ENCODE data around the gene UBE2O. TPM values are rescaled to one million over a fixed set of nuclear protein-coding genes. Genes with fewer than 3 reads are reported as not detected.

The UBE2O gene
- total RNA-seq, 1 experiment from 2014 or later, result 57.4 TPM

DNA sequence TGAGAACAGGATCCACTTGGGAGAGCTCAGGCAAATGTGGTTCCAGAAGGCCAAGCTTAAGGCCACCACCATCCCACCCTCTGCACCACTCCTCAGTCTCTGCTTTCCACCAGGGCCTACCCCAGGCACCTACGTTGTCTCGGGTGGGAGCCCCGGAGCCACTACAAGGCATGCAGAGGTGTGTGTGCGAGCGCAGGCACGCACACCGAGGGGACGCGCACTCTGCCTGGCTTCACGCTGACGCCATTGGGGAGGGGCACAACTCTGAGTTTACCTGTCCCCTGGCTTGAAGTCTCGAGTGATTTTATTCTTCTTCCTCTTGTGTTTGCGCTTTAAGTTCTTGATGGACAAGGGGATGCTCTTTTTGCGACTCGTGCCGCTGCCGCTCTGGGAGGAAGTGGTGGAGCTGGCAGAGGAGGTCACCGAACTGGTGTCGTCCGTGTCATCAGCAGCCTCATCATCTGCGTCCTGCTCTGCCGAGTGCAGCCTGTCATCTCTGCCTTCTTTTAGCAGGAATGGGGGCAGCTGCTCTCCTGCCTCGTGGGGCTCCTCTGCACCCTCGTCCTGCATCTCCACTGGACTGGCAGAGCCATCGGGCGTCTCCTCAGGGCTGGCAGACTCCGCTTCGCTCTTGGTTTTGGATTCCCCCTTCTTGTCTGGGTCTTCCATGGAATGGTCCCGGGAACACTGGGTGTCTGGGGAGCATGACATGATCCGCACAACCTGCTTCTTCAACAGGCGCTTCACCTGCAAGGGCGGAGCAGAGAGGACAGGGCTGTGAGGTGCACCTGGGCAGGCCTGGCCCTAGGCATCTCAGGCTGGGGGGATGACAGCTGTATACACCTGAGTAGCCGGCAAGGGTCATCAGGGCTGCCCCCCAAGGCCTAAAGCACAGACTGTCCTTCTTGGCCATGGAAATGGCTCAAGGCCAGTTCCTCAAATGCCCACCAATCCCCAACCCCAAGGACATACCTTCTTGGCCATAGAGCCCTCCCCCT lies 53.5 kb downstream of the UBE2O start:
- intact Hi-C loops (cut with micrococcal nuclease; ENCODE audit: unreplicated experiment), result no loop called here
- CTCF ChIA-PET, result interaction anchor here (1.6 to 1.7 kb wide), 2 partner anchors 14 to 100 kb away, joined by 5 to 6 read pairs; no protein-coding TSS in a partner anchor
- no peaks in the 10 kb centered on the region for H3K4me1 ChIP-seq (ENCODE audit: insufficient read depth, low read length, poor library complexity, severe bottlenecking)
- POLR2A ChIA-PET (ENCODE audit: low non-redundant PET), result interaction anchor here (0.6 kb wide), 1 partner anchor 18 kb away, joined by 4 read pairs; no protein-coding TSS in a partner anchor
- H3K4me3 ChIP-seq (ENCODE audit: low read depth, low read length, poor library complexity, severe bottlenecking), result no peak overlapping the region
- TF ChIP-seq, protein P1, sequence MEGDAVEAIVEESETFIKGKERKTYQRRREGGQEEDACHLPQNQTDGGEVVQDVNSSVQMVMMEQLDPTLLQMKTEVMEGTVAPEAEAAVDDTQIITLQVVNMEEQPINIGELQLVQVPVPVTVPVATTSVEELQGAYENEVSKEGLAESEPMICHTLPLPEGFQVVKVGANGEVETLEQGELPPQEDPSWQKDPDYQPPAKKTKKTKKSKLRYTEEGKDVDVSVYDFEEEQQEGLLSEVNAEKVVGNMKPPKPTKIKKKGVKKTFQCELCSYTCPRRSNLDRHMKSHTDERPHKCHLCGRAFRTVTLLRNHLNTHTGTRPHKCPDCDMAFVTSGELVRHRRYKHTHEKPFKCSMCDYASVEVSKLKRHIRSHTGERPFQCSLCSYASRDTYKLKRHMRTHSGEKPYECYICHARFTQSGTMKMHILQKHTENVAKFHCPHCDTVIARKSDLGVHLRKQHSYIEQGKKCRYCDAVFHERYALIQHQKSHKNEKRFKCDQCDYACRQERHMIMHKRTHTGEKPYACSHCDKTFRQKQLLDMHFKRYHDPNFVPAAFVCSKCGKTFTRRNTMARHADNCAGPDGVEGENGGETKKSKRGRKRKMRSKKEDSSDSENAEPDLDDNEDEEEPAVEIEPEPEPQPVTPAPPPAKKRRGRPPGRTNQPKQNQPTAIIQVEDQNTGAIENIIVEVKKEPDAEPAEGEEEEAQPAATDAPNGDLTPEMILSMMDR (conservative IDR thresholded peaks at IDR 0.05; ENCODE audit: low read depth, low read length), result no peak
- TF ChIP-seq EZH2 (IDR thresholded peaks at IDR 0.05; ENCODE audit: borderline replicate concordance, low read depth, low read length, poor library complexity, severe bottlenecking), result no peak
- TSS peak; percentile 68 for BruUV-seq (replicated peaks)
- peaks cover 64% of the 10 kb centered on the region for H3K36me3 ChIP-seq (ENCODE audit: insufficient read depth, low read length, poor library complexity, severe bottlenecking)
- no peak overlapping the region for H3K27ac ChIP-seq (ENCODE audit: low read depth, low read length, poor library complexity, severe bottlenecking)
- H3K27me3 ChIP-seq (replicated peaks; ENCODE audit: insufficient read depth, low read depth, low read length, poor library complexity), result no peaks in the 10 kb centered on the region
- H3K9me3 ChIP-seq (ENCODE audit: low read depth, low read length, poor library complexity, severe bottlenecking), result no peaks in the 10 kb centered on the region
- DNase-seq (ENCODE audit: low spot score), result no peak

DNA sequence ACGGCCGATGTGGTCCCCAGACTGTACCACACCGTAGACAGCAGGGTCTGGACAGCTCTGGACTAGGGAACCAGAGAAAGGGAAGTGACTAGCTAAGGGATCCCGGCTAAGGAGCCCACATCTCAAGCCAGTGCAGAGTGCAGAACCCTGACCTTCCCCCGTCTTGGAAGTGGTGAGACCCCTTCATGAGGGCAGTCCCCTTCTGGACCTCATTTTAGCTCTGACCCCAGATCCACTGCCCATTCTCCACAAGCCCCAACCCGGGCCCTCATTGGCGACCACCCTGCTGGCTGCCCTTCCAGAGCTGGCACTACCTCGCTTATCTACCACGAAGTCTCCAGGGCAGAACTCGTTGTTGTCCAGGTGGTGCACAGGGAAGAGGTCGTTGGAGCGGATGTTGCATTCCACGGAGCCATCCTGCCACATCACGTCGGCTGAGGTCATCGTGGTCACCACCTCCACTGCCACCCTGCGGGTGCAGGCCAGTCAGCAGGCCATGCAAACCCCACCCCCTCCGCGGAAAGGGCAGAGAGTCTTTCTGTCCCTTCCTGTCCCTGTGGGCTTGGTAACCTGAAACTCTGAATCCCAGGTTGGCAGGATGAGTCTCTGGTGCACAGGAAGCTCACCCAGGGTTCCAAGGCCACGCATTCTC lies 54.3 kb downstream of the UBE2O start:
- no peaks in the 10 kb centered on the region for H3K4me1 ChIP-seq (ENCODE audit: insufficient read depth, low read length, poor library complexity, severe bottlenecking)
- ChIA-PET CTCF (interaction anchor here (0.7 to 1.9 kb wide), 6 partner anchors 9 to 109 kb away, joined by 3 to 9 read pairs (median 4); no protein-coding TSS in a partner anchor), POLR2A (ENCODE audit: low non-redundant PET) (no interaction called here)
- H3K27ac ChIP-seq (ENCODE audit: low read depth, low read length, poor library complexity, severe bottlenecking), result no peak overlapping the region
- no peaks in the 10 kb centered on the region for H3K9me3 ChIP-seq (ENCODE audit: low read depth, low read length, poor library complexity, severe bottlenecking)
- TF ChIP-seq, protein P1 (conservative IDR thresholded peaks at IDR 0.05; ENCODE audit: low read depth, low read length), result no peak
- no peak for TF ChIP-seq EZH2 (IDR thresholded peaks at IDR 0.05; ENCODE audit: borderline replicate concordance, low read depth, low read length, poor library complexity, severe bottlenecking)
- H3K27me3 ChIP-seq (replicated peaks; ENCODE audit: insufficient read depth, low read depth, low read length, poor library complexity), result no peaks in the 10 kb centered on the region
- intact Hi-C loops (cut with micrococcal nuclease; ENCODE audit: unreplicated experiment), result no loop called here
- no peak overlapping the region for H3K4me3 ChIP-seq (ENCODE audit: low read depth, low read length, poor library complexity, severe bottlenecking)
- no peak for DNase-seq (ENCODE audit: low spot score)
- H3K36me3 ChIP-seq (ENCODE audit: insufficient read depth, low read length, poor library complexity, severe bottlenecking), result peaks cover 71% of the 10 kb centered on the region
- BruUV-seq (replicated peaks), result no TSS peak

DNA sequence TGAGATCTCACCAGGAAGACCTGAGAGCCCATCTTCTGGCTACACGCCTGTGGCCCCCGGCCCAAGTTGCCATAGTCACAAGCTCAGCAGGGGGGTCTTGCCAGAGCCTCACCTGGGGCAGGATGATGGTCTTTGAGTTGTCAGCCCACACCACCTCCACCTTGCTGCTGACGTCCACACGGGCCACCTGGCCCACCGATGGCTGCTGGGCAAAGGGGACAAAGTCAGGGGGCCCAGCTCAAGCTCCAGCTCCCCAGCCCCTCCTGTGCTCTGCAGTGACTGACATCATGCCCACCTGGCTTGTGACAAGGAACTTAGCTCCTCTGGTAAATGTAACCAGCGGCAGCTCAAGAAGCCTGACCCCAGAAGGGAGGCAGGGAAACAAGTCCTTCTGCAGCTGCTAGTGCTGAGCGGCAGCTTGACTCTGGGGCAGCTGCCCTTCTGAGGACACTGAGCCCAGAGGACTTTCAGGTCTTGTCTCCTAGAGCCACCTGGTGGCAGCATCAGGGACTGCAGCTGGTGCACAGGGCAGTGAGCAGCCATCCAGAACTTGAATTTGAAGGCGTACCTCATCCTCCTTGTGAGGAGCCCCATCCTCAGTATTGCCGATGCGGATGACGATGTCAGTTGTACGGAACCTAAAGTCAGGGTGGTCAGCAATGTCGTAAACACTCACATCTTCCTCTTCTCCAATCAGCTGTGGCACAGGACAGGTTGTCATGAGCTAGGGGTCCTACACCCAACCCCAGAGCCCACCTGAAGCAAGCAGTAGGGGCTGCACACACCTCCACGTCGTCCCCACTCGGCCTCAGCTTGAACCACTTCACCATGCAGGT lies 55.0 kb downstream of the UBE2O start:
- H3K27me3 ChIP-seq (replicated peaks; ENCODE audit: insufficient read depth, low read depth, low read length, poor library complexity), result no peaks in the 10 kb centered on the region
- ChIA-PET CTCF (interaction anchor here (0.6 to 1.9 kb wide), 7 partner anchors 8 to 109 kb away, joined by 3 to 9 read pairs (median 5); no protein-coding TSS in a partner anchor), POLR2A (ENCODE audit: low non-redundant PET) (no interaction called here)
- no TSS peak for BruUV-seq (replicated peaks)
- H3K9me3 ChIP-seq (ENCODE audit: low read depth, low read length, poor library complexity, severe bottlenecking), result no peaks in the 10 kb centered on the region
- no peak overlapping the region for H3K4me3 ChIP-seq (ENCODE audit: low read depth, low read length, poor library complexity, severe bottlenecking)
- intact Hi-C loops (cut with micrococcal nuclease; ENCODE audit: unreplicated experiment), result no loop called here
- H3K36me3 ChIP-seq (ENCODE audit: insufficient read depth, low read length, poor library complexity, severe bottlenecking), result peaks cover 70% of the 10 kb centered on the region
- DNase-seq (ENCODE audit: low spot score), result peak; percentile 87
- TF ChIP-seq, protein P1 (conservative IDR thresholded peaks at IDR 0.05; ENCODE audit: low read depth, low read length), result peak; percentile 96
- TF ChIP-seq EZH2 (IDR thresholded peaks at IDR 0.05; ENCODE audit: borderline replicate concordance, low read depth, low read length, poor library complexity, severe bottlenecking), result no peak
- H3K27ac ChIP-seq (ENCODE audit: low read depth, low read length, poor library complexity, severe bottlenecking), result no peak overlapping the region
- no peaks in the 10 kb centered on the region for H3K4me1 ChIP-seq (ENCODE audit: insufficient read depth, low read length, poor library complexity, severe bottlenecking)
